Right atrium auricular region (tissue), 2 donors: ENCODE data around the gene F11R. TPM values are rescaled to one million over a fixed set of nuclear protein-coding genes. Genes with fewer than 3 reads are reported as not detected.
"Not testable (repeated sequence)": the region's sequence is repeated elsewhere in the genome, so short reads cannot be mapped to it uniquely, and the experiment has no call there.

ENCODE experiments used
- DNase-seq: peaks from one replicate; pipeline ENCODE4 v3.0.0-alpha.2; 2019; ENCODE audit warnings: low spot score
- H3K27ac ChIP-seq, 2 donors: fragments of 200-600 bp; sonication (generic); 1 replicate in 1 of 2; 2 replicates in 1 of 2; pipeline ENCODE4 v1.5.1; 2016 to 2019
- H3K27me3 ChIP-seq, 2 donors: fragments of 200-600 bp; sonication (generic); one replicate each; pipeline versions ENCODE4 v1.5.1 to v1.6.0; 2017 to 2019
- H3K36me3 ChIP-seq: fragments of 200-600 bp; sonication (generic); one replicate; pipeline ENCODE4 v1.5.1; 2016
- H3K4me1 ChIP-seq, 2 donors: fragments of 200-600 bp; sonication (generic); one replicate each; pipeline versions ENCODE4 v1.5.1 to v1.6.0; 2017 to 2019
- H3K4me3 ChIP-seq, 2 donors: fragments of 200-600 bp; sonication (generic); 1 replicate in 1 of 2; 2 replicates in 1 of 2; pipeline ENCODE4 v1.5.1; 2017 to 2019; ENCODE audit warnings: mild to moderate bottlenecking in 1 of 2, moderate library complexity in 1 of 2
- H3K9me3 ChIP-seq, 2 donors: fragments of 200-600 bp; sonication (generic); one replicate each; pipeline ENCODE4 v1.5.1; 2019
- total RNA-seq, 2 donors: library from RNA; depleted of rRNA; stranded (reverse); fragments of >200 nt; gene quantifications; one replicate each; pipeline ENCODE4 v1.1.0, GENCODE V29; 2016
- TF ChIP-seq, protein P1 (sequence below), 2 donors: fragments of 200-600 bp; sonication (generic); IDR thresholded peaks; one replicate each; pipeline ENCODE4 v1.5.1; 2019; ENCODE audit warnings: antibody characterized with exemption in 2 of 2

F11R gene
- total RNA-seq, 2 donors from 2014 or later, result 11.2 to 26.2 TPM

DNA sequence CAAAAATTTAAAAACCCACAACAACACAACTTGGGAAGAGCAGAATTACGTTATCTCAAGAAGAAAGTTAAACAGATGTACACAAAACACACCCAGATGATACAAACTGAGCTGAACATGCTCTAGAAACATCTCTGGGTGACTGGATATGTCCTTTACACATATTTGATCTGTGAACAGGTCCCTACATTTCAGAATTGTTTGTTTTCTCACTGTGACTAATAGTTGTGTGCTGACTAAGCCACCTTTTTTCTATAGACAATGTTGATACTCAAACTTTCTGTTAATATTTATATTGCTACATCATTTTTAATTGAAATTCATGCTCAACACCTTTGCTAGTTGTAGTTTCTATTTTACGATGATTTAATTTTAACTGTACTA, 1.0 kb upstream of the F11R start:
- TF ChIP-seq, protein P1, sequence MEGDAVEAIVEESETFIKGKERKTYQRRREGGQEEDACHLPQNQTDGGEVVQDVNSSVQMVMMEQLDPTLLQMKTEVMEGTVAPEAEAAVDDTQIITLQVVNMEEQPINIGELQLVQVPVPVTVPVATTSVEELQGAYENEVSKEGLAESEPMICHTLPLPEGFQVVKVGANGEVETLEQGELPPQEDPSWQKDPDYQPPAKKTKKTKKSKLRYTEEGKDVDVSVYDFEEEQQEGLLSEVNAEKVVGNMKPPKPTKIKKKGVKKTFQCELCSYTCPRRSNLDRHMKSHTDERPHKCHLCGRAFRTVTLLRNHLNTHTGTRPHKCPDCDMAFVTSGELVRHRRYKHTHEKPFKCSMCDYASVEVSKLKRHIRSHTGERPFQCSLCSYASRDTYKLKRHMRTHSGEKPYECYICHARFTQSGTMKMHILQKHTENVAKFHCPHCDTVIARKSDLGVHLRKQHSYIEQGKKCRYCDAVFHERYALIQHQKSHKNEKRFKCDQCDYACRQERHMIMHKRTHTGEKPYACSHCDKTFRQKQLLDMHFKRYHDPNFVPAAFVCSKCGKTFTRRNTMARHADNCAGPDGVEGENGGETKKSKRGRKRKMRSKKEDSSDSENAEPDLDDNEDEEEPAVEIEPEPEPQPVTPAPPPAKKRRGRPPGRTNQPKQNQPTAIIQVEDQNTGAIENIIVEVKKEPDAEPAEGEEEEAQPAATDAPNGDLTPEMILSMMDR (IDR thresholded peaks at IDR 0.05), result no peak
- no peaks in the 10 kb centered on the region for H3K9me3 ChIP-seq
- DNase-seq, result no peak
- no peak overlapping the region for H3K4me3 ChIP-seq
- no peaks in the 10 kb centered on the region for H3K27me3 ChIP-seq
- no peaks in the 10 kb centered on the region for H3K36me3 ChIP-seq
- H3K27ac ChIP-seq, result no peak overlapping the region
- peaks cover 0 to 22% of the 10 kb centered on the region in 2 donors for H3K4me1 ChIP-seq

DNA sequence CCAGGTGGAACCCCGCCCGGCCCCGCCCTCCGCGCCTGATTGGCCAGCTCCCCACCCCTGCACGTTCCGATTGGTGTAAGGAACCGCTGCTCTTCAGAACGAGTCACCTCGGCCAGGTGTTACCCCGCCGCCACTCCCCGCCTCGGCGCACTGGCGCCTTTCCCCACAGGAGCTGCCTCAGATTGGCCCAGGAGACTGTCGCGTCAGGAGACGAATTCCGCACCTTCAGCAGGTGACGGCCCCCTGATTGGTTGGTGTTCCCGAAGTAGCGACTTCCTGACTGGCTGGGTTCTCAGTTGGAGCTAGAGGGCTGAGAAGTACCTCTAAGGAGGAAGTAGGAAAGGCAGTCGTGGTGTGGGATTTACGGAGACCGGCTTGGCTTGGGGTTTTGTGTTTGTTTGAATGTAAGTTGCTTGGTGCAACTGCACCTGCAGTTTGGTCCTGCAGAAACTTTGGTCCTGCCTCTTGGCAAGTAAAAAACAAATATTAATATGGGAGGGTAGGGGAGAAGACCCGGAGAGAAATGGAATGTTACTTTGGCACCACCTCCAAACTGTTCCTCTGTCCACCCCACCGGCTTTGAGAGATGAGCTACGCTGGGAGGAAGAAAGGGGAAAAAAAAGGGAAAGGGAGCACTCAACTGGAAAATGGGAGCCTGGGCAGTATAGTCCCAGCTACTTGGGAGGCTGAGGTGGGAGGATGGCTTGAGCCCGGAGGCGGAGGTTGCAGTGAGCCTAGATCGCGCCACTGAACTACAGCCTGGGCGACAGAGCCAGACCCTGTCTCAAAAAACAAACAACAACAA, 415 bp upstream of the F11R start:
- H3K4me1 ChIP-seq, result peaks cover 0 to 22% of the 10 kb centered on the region in 2 donors
- H3K27ac ChIP-seq, result peak overlapping the region; percentile 58 to 82
- H3K27me3 ChIP-seq, result no peaks in the 10 kb centered on the region
- H3K4me3 ChIP-seq, result peak overlapping the region; percentile 52 to 68
- DNase-seq, result peak; percentile 76
- H3K36me3 ChIP-seq, result no peaks in the 10 kb centered on the region
- TF ChIP-seq, protein P1 (IDR thresholded peaks at IDR 0.05), result no peak
- H3K9me3 ChIP-seq, result no peaks in the 10 kb centered on the region

- Histone ChIP-seq H3K9me3 (no peaks in the 10 kb centered on the region), H3K4me1 (peaks cover 0 to 22% of the 10 kb centered on the region in 2 donors), H3K36me3 (no peaks in the 10 kb centered on the region), H3K27ac (peak overlapping the region; percentile 58 to 82), H3K27me3 (no peaks in the 10 kb centered on the region), H3K4me3 (peak overlapping the region; percentile 52 to 68)
- TF ChIP-seq, protein P1 (IDR thresholded peaks at IDR 0.05), result no peak
- no peak for DNase-seq
Measured at GRCh38 chr1:161019751-161020495, 1.0 kb downstream of the F11R start.

GRCh38 chr1:161019111-161019660, 1.8 kb downstream of the F11R start:
- not testable (repeated sequence) for H3K4me3 ChIP-seq, H3K27me3 ChIP-seq, H3K9me3 ChIP-seq, DNase-seq, H3K36me3 ChIP-seq
- peaks cover 0 to 28% of the 10 kb centered on the region in 2 donors for H3K4me1 ChIP-seq
- peak overlapping the region; percentile 58 to 82 for H3K27ac ChIP-seq

GRCh38 chr1:161018631-161018930, 2.4 kb downstream of the F11R start:
- no peak for DNase-seq
- Histone ChIP-seq H3K27me3 (no peaks in the 10 kb centered on the region), H3K4me1 (peaks cover 0 to 33% of the 10 kb centered on the region in 2 donors), H3K4me3 (no peak overlapping the region), H3K9me3 (no peaks in the 10 kb centered on the region), H3K27ac (no peak overlapping the region), H3K36me3 (no peaks in the 10 kb centered on the region)
- TF ChIP-seq, protein P1 (IDR thresholded peaks at IDR 0.05), result no peak
